GM19452 (cell line): ENCODE data around the gene GSG1.
"Not testable (repeated sequence)": the region's sequence is repeated elsewhere in the genome, so short reads cannot be mapped to it uniquely, and the experiment has no call there.

Experiments
- ATAC-seq: cut with Tn5 transposase; IDR thresholded peaks from one replicate; pipeline ENCODE4 v1.9.1; 2021; ENCODE audit not compliant: unreplicated experiment

GSG1 gene

GRCh38 chr12:13066014-13066413 is 37.5 kb downstream of the GSG1 start:
- no peak for ATAC-seq

GRCh38 chr12:13062669-13063068 is 40.8 kb downstream of the GSG1 start:
- ATAC-seq = no peak

GRCh38 chr12:13061377-13061776 is 42.1 kb downstream of the GSG1 start:
- no peak for ATAC-seq

GRCh38 chr12:13060581-13060980 is 42.9 kb downstream of the GSG1 start:
- no peak for ATAC-seq

GRCh38 chr12:13053617-13054016 is 49.9 kb downstream of the GSG1 start:
- ATAC-seq = not testable (repeated sequence)

GRCh38 chr12:13052421-13052820 is 51.0 kb downstream of the GSG1 start:
- no peak for ATAC-seq

GRCh38 chr12:13049816-13050215 is 53.7 kb downstream of the GSG1 start:
- no peak for ATAC-seq

- ATAC-seq = peak; percentile 59
Measured at GRCh38 chr12:13046964-13047363, 56.5 kb downstream of the GSG1 start.

GRCh38 chr12:13045816-13046215 is 57.7 kb downstream of the GSG1 start:
- no peak for ATAC-seq

GRCh38 chr12:13044906-13045299 is 58.6 kb downstream of the GSG1 start:
- no peak for ATAC-seq

GRCh38 chr12:13044002-13044905 is 59.2 kb downstream of the GSG1 start, which contains the start of gene FAM234B:
FAM234B (plus strand) TSS chr12:13044381; CDS start chr12:13044404, 23 bp downstream.
- ATAC-seq = peak; percentile 87

GRCh38 chr12:13042666-13043230 is 60.7 kb downstream of the GSG1 start:
- ATAC-seq = no peak

GRCh38 chr12:13041224-13041623 is 62.2 kb downstream of the GSG1 start:
- no peak for ATAC-seq

- ATAC-seq = no peak
Measured at GRCh38 chr12:13039328-13039956, 64.0 kb downstream of the GSG1 start.

GRCh38 chr12:13038491-13039161 is 64.8 kb downstream of the GSG1 start:
- no peak for ATAC-seq

- no peak for ATAC-seq
Measured at GRCh38 chr12:13036881-13037280, 66.6 kb downstream of the GSG1 start.

- not testable (repeated sequence) for ATAC-seq
Measured at GRCh38 chr12:13035335-13035734, 68.1 kb downstream of the GSG1 start.
